Measurements from ENCODE around the gene CERCAM. TPM values are rescaled to one million over a fixed set of nuclear protein-coding genes. Genes with fewer than 3 reads are reported as not detected.
A peak's percentile ranks its signal among the peaks of the same experiment; 100 is the strongest.

The CERCAM gene
- total and polyA plus RNA-seq, 2 of the 13 experiments (the other 11 are each of a cell fraction or from before 2014, with no cell fraction given), result 9.0 to 17.1 TPM

GRCh38 chr9:128420651-128421481, at the start of gene CERCAM (continued):
- TF ChIP-seq, protein P1, sequence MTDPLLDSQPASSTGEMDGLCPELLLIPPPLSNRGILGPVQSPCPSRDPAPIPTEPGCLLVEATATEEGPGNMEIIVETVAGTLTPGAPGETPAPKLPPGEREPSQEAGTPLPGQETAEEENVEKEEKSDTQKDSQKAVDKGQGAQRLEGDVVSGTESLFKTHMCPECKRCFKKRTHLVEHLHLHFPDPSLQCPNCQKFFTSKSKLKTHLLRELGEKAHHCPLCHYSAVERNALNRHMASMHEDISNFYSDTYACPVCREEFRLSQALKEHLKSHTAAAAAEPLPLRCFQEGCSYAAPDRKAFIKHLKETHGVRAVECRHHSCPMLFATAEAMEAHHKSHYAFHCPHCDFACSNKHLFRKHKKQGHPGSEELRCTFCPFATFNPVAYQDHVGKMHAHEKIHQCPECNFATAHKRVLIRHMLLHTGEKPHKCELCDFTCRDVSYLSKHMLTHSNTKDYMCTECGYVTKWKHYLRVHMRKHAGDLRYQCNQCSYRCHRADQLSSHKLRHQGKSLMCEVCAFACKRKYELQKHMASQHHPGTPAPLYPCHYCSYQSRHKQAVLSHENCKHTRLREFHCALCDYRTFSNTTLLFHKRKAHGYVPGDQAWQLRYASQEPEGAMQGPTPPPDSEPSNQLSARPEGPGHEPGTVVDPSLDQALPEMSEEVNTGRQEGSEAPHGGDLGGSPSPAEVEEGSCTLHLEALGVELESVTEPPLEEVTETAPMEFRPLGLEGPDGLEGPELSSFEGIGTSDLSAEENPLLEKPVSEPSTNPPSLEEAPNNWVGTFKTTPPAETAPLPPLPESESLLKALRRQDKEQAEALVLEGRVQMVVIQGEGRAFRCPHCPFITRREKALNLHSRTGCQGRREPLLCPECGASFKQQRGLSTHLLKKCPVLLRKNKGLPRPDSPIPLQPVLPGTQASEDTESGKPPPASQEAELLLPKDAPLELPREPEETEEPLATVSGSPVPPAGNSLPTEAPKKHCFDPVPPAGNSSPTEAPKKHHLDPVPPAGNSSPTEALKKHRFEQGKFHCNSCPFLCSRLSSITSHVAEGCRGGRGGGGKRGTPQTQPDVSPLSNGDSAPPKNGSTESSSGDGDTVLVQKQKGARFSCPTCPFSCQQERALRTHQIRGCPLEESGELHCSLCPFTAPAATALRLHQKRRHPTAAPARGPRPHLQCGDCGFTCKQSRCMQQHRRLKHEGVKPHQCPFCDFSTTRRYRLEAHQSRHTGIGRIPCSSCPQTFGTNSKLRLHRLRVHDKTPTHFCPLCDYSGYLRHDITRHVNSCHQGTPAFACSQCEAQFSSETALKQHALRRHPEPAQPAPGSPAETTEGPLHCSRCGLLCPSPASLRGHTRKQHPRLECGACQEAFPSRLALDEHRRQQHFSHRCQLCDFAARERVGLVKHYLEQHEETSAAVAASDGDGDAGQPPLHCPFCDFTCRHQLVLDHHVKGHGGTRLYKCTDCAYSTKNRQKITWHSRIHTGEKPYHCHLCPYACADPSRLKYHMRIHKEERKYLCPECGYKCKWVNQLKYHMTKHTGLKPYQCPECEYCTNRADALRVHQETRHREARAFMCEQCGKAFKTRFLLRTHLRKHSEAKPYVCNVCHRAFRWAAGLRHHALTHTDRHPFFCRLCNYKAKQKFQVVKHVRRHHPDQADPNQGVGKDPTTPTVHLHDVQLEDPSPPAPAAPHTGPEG (CRISPR knock-in tag; IDR thresholded peaks at IDR 0.05), result no peak
- TF ChIP-seq NR2F2 (IDR thresholded peaks at IDR 0.05; ENCODE audit: borderline replicate concordance, low read depth), result no peak
- TF ChIP-seq SP4 (CRISPR knock-in tag; IDR thresholded peaks at IDR 0.05), result no peak
- TF ChIP-seq PHF20 (CRISPR knock-in tag; IDR thresholded peaks at IDR 0.05), result no peak
- TF ChIP-seq TCF7 (IDR thresholded peaks at IDR 0.05; ENCODE audit: low read depth), result no peak
- no peak for TF ChIP-seq NAIF1 (CRISPR knock-in tag; IDR thresholded peaks at IDR 0.05; ENCODE audit: borderline replicate concordance)
- no peak; the same call in 1 of the 2 replicates for TF ChIP-seq TARDBP (CRISPR knock-in tag; IDR thresholded peaks at IDR 0.05)
- no peak for TF ChIP-seq MTF1 (CRISPR knock-in tag; IDR thresholded peaks at IDR 0.05)
- TF ChIP-seq RARG (CRISPR knock-in tag; IDR thresholded peaks at IDR 0.05; ENCODE audit: low read depth), result no peak
- no peak for TF ChIP-seq ZNF260 (CRISPR knock-in tag; IDR thresholded peaks at IDR 0.05; ENCODE audit: borderline replicate concordance, low read depth)
- no peak for TF ChIP-seq MTERF4 (CRISPR knock-in tag; IDR thresholded peaks at IDR 0.05)
- TF ChIP-seq PCBP2 (optimal IDR thresholded peaks at IDR 0.05; ENCODE audit: low read depth, low read length, poor library complexity, severe bottlenecking), result no peak
- TF ChIP-seq SOX13 (IDR thresholded peaks at IDR 0.05), result no peak
- TF ChIP-seq SOX13 (CRISPR knock-in tag; conservative IDR thresholded peaks at IDR 0.05 in 1 of 2, IDR thresholded peaks at IDR 0.05 in 1 of 2), result no peak
- TF ChIP-seq, protein P2, sequence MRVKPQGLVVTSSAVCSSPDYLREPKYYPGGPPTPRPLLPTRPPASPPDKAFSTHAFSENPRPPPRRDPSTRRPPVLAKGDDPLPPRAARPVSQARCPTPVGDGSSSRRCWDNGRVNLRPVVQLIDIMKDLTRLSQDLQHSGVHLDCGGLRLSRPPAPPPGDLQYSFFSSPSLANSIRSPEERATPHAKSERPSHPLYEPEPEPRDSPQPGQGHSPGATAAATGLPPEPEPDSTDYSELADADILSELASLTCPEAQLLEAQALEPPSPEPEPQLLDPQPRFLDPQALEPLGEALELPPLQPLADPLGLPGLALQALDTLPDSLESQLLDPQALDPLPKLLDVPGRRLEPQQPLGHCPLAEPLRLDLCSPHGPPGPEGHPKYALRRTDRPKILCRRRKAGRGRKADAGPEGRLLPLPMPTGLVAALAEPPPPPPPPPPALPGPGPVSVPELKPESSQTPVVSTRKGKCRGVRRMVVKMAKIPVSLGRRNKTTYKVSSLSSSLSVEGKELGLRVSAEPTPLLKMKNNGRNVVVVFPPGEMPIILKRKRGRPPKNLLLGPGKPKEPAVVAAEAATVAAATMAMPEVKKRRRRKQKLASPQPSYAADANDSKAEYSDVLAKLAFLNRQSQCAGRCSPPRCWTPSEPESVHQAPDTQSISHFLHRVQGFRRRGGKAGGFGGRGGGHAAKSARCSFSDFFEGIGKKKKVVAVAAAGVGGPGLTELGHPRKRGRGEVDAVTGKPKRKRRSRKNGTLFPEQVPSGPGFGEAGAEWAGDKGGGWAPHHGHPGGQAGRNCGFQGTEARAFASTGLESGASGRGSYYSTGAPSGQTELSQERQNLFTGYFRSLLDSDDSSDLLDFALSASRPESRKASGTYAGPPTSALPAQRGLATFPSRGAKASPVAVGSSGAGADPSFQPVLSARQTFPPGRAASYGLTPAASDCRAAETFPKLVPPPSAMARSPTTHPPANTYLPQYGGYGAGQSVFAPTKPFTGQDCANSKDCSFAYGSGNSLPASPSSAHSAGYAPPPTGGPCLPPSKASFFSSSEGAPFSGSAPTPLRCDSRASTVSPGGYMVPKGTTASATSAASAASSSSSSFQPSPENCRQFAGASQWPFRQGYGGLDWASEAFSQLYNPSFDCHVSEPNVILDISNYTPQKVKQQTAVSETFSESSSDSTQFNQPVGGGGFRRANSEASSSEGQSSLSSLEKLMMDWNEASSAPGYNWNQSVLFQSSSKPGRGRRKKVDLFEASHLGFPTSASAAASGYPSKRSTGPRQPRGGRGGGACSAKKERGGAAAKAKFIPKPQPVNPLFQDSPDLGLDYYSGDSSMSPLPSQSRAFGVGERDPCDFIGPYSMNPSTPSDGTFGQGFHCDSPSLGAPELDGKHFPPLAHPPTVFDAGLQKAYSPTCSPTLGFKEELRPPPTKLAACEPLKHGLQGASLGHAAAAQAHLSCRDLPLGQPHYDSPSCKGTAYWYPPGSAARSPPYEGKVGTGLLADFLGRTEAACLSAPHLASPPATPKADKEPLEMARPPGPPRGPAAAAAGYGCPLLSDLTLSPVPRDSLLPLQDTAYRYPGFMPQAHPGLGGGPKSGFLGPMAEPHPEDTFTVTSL (CRISPR knock-in tag; IDR thresholded peaks at IDR 0.05; ENCODE audit: borderline replicate concordance), result no peak
- TF ChIP-seq ZNF891 (CRISPR knock-in tag; IDR thresholded peaks at IDR 0.05), result 0 out of 2 replicates have a peak, but pooled peaks have one; percentile 44

Data from HepG2 (cell line).